Esophagus muscularis mucosa (tissue), 3 donors: Measurements from ENCODE around the gene CAAP1.

Experiments used
- POLR2A ChIP-seq: fragments of 450-650 bp; IDR thresholded peaks from one replicate; pipeline ENCODE4 v1.6.1; 2017; ENCODE audit warnings: antibody characterized with exemption, moderate library complexity, mild to moderate bottlenecking, low read depth
- POLR2AphosphoS5 ChIP-seq, 2 donors: sonication (generic); formaldehyde crosslinking; IDR thresholded peaks; one replicate each; pipeline ENCODE4 v1.6.1; 2017; ENCODE audit warnings: antibody characterized with exemption in 2 of 2
- TF ChIP-seq, protein P1 (sequence below), 3 experiments: fragments of 200-600 bp in 2 of 3; fragments of 450-650 bp in 1 of 3; sonication (generic) in 2 of 3; IDR thresholded peaks; one replicate each; pipeline ENCODE4 v1.5.1; 2017 to 2019; ENCODE audit warnings: antibody characterized with exemption in 3 of 3, mild to moderate bottlenecking in 2 of 3, moderate library complexity in 1 of 3

DNA sequence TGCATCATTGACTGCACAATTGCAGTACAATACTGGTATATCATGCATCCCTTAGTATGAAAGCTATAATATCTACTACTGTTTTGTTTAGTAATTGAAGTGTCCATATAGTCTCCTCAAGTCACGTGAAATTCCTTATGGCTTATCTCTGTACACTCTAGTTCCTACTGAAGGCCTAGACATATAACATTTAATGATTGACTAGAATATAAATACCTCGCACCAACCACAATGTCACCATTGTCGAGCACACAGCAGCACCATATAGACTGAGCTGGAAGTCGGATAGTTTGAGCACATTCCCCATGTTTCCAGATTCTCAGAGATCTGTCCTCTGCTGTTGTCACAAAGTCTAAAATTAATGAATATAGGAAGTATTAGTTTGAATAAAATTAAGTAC lies 33.0 kb upstream of the CAAP1 start:
- TF ChIP-seq, protein P1, sequence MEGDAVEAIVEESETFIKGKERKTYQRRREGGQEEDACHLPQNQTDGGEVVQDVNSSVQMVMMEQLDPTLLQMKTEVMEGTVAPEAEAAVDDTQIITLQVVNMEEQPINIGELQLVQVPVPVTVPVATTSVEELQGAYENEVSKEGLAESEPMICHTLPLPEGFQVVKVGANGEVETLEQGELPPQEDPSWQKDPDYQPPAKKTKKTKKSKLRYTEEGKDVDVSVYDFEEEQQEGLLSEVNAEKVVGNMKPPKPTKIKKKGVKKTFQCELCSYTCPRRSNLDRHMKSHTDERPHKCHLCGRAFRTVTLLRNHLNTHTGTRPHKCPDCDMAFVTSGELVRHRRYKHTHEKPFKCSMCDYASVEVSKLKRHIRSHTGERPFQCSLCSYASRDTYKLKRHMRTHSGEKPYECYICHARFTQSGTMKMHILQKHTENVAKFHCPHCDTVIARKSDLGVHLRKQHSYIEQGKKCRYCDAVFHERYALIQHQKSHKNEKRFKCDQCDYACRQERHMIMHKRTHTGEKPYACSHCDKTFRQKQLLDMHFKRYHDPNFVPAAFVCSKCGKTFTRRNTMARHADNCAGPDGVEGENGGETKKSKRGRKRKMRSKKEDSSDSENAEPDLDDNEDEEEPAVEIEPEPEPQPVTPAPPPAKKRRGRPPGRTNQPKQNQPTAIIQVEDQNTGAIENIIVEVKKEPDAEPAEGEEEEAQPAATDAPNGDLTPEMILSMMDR (IDR thresholded peaks at IDR 0.05), result no peak
- TF ChIP-seq POLR2AphosphoS5 (IDR thresholded peaks at IDR 0.05), result no peak
- no peak for TF ChIP-seq POLR2A
